ENCODE measurements around the gene NPAP1.

NPAP1 gene

DNA sequence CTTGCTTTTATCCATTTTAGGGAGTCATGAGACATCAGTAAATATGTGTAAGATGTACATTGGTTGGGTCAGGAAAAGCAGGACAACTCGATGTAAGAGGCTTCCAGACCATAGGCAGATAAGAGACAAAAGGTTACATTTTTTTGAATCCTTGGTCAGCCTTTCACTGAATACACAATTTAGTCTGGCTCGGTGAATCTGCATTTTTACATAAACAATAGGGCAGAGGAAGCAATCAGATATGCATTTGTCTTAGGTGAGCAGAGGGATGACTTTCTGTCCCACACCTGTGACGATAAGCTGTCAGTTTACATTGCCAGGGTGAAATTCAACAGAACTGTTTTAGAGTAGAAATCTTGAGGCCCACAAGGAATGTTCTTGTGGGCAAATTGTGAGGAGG lies 20.6 kb downstream of the NPAP1 start:
- no peaks in the 10 kb centered on the region for H3K36me3 ChIP-seq
- H3K9me3 ChIP-seq: no peaks in the 10 kb centered on the region
- no peaks in the 10 kb centered on the region for H3K4me1 ChIP-seq
- H3K27me3 ChIP-seq: no peaks in the 10 kb centered on the region
- TF ChIP-seq, protein P1, sequence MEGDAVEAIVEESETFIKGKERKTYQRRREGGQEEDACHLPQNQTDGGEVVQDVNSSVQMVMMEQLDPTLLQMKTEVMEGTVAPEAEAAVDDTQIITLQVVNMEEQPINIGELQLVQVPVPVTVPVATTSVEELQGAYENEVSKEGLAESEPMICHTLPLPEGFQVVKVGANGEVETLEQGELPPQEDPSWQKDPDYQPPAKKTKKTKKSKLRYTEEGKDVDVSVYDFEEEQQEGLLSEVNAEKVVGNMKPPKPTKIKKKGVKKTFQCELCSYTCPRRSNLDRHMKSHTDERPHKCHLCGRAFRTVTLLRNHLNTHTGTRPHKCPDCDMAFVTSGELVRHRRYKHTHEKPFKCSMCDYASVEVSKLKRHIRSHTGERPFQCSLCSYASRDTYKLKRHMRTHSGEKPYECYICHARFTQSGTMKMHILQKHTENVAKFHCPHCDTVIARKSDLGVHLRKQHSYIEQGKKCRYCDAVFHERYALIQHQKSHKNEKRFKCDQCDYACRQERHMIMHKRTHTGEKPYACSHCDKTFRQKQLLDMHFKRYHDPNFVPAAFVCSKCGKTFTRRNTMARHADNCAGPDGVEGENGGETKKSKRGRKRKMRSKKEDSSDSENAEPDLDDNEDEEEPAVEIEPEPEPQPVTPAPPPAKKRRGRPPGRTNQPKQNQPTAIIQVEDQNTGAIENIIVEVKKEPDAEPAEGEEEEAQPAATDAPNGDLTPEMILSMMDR (IDR thresholded peaks at IDR 0.05; ENCODE audit: low read depth, low read length): no peak
- H3K4me3 ChIP-seq (ENCODE audit: low read depth, low read length): no peak overlapping the region
- DNase-seq: no peak

DNA sequence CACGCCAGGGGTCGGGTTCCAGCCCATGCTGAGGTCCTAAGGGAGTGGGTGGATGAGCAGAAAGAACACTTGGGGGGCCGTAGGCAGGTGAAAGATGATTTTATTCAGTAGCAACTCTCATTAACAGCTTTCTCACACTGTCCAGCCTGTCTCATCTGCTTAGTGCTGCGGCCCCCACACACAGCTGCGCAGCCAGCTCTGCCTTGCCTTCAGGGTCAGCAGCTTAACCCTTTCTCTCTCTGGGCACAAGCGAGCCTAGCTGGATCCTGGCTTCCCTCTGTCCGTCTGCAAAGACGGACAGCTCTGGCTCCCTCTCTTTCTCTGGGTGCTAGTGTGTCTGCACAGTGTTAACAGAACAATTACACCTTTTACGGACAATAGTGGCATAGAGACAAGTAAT lies 21.3 kb downstream of the NPAP1 start:
- no peak overlapping the region for H3K4me3 ChIP-seq (ENCODE audit: low read depth, low read length)
- no peaks in the 10 kb centered on the region for H3K4me1 ChIP-seq
- TF ChIP-seq, protein P1 (IDR thresholded peaks at IDR 0.05; ENCODE audit: low read depth, low read length): no peak
- H3K9me3 ChIP-seq: no peaks in the 10 kb centered on the region
- no peaks in the 10 kb centered on the region for H3K36me3 ChIP-seq
- DNase-seq: no peak
- H3K27me3 ChIP-seq: no peaks in the 10 kb centered on the region

DNA sequence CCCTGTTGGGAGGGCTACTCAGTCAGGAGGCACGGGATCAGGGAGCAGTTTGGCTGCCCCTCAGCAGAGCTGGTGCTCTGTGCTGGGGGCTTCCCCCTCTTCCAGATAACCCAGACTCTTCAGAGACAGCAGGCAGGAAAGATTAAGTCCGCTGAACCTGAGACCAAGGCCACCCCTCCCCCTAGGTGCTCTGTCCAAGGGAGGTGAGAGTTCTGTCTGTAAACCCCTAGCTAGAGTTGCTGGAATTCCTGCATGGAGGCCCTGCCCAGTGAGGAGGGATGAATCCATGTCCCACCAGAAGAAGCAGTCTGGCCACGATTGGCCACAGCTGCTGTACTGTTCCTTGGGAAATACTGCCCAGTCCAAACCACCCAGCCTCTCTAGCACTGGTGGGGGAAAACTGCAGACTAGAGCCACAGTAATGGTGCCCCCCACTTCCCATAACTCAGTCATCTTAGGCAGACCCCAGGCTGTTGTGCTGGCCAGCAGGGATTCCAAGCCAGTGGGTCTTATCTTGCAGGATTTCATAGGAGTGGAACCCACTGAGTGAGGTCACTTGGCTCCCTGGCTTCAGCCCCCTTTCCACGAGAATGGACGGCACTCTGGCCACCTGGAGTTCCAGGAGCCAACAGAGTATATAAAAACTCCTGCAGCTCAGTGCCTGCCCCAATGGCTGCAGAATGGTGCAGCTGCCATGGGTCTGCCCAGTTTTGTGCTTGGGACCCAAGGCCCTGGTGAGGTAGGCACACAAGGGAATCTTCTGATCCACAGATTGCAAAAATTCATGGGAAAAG lies 42.9 kb downstream of the NPAP1 start:
- DNase-seq: no peak
- TF ChIP-seq, protein P1 (IDR thresholded peaks at IDR 0.05; ENCODE audit: low read depth, low read length): no peak
- no peak overlapping the region for H3K4me3 ChIP-seq (ENCODE audit: low read depth, low read length)

DNA sequence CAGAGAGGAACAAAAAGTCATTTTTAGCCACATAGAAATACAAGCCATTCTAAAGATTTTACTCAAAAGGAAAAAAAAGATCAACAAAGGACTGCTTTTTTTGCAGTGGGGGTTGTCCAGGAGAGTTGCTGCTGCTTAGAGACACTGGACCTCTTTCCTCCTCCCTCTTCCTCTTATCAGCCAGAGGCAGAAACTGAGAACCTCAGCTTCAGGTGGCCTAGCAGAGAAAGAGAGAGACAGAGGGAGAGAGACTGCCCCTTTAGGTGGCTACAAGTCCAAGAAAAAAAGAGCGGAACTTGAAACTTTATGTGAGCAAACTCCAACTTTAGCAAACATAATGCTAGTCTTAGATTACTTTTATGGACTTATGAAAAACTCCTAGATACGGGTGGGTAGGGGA lies 54.2 kb downstream of the NPAP1 start:
- Histone ChIP-seq H3K4me1 (no peaks in the 10 kb centered on the region), H3K27me3 (no peaks in the 10 kb centered on the region), H3K36me3 (no peaks in the 10 kb centered on the region), H3K4me3 (ENCODE audit: low read depth, low read length) (no peak overlapping the region), H3K9me3 (peaks cover 5% of the 10 kb centered on the region; the same call in 1 of the 2 replicates)
- TF ChIP-seq, protein P1 (IDR thresholded peaks at IDR 0.05; ENCODE audit: low read depth, low read length): no peak
- DNase-seq: no peak

More for the DNA sequence above, 42.9 kb downstream of the NPAP1 start:
- no peaks in the 10 kb centered on the region; the same call in 1 of the 2 replicates for H3K9me3 ChIP-seq
- no peaks in the 10 kb centered on the region for H3K36me3 ChIP-seq
- H3K27me3 ChIP-seq: no peaks in the 10 kb centered on the region
- no peaks in the 10 kb centered on the region for H3K4me1 ChIP-seq

All from BE2C (cell line).